ENCODE data around the gene BCORL1. TPM values are rescaled to one million over a fixed set of nuclear protein-coding genes. Genes with fewer than 3 reads are reported as not detected.

Gene BCORL1
- total and polyA plus RNA-seq, 2 donors (not counting 1 experiment from before 2014, with no cell fraction given) = 1.9 to 14.3 TPM

DNA sequence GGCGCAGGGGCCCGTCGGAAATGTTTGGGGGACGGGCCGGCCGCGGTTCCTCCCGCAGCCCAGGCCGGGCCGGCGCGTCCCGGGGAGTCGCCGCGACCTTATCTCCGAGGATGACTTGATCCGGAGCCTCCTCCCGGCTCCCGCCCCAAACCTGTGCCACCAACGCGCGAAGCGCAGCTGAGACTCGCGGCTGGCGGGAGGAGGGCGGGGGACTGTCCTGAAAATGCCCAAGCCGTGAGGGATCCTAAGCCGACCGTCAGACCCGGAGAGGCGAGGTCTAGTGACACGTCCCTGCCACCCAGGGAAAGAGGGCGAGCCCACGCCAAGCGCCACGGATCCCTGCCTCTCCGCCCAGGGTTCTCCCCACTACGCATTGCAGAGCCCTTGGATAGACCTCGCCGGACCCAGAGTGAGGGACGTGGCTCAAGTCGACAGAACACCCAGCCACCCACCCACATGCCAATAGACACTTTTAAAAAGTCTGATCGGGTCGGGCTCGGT, 49.6 kb upstream of the BCORL1 start:
- Mint-ChIP-seq H3K4me1 (peaks cover 8% of the 10 kb centered on the region), H3K4me3 (peak overlapping the region; percentile 73), H3K27ac (no peak overlapping the region), H3K27me3 (no peaks in the 10 kb centered on the region), H3K9me3 (ENCODE audit: insufficient read depth) (no peaks in the 10 kb centered on the region)
- Histone ChIP-seq H4K20me1 (ENCODE audit: control insufficient read depth, insufficient read depth, low read length, poor library complexity, severe bottlenecking) (no peaks in the 10 kb centered on the region), H3K27ac (ENCODE audit: low read length in 2 of 2) (no peak overlapping the region), H3K79me2 (ENCODE audit: control insufficient read depth, insufficient read depth, low read length) (no peaks in the 10 kb centered on the region), H3K36me3 (replicated peaks in 1 of 2; ENCODE audit: control extremely low read depth in 1 of 2, control insufficient read depth in 1 of 2, extremely low read depth in 1 of 2, insufficient read depth in 2 of 2, low read length in 1 of 2) (peaks cover 0 to 2% of the 10 kb centered on the region in 2 experiments), H3K27me3 (replicated peaks in 1 of 4; ENCODE audit: control extremely low read depth in 1 of 4, control insufficient read depth in 3 of 4, insufficient read depth in 4 of 4, low read length in 3 of 4) (no peaks in the 10 kb centered on the region), H3K9ac (ENCODE audit: low read length) (peak overlapping the region; percentile 37), H3K4me2 (replicated peaks; ENCODE audit: low read depth, low read length, poor library complexity, severe bottlenecking) (peak overlapping the region; percentile 79), H2AFZ (ENCODE audit: insufficient read depth, low read depth, low read length, poor library complexity, severe bottlenecking) (peak overlapping the region; percentile 54), H3K9me3 (ENCODE audit: control extremely low read depth in 1 of 3, control insufficient read depth in 2 of 3, insufficient read depth in 1 of 3, low read length in 2 of 3) (no peaks in the 10 kb centered on the region), H3K4me3 (ENCODE audit: control extremely low read depth in 1 of 5, extremely low read depth in 1 of 5, insufficient read depth in 1 of 5, low read depth in 2 of 5, low read length in 4 of 5) (peak overlapping the region in 4 of 5 experiments; percentile 24 to 51 (median 41)), H3K4me1 (ENCODE audit: control insufficient read depth in 2 of 2, insufficient read depth in 2 of 2, low read length in 2 of 2) (peaks cover 0 to 5% of the 10 kb centered on the region in 2 donors)
- WGBS (ENCODE audit: insufficient coverage) = 2% methylated on average over 34 of the region's 47 CpGs
- DNase-seq (no peak), ATAC-seq (ENCODE audit: low read depth) (no peak)
- POLR2A ChIA-PET = no interaction called here
- intact Hi-C loops (cut with micrococcal nuclease) = loop anchor here (1.0 kb wide), 1 partner anchor 24 kb away; no protein-coding TSS in a partner anchor
- CTCF ChIA-PET = no interaction called here
- TF ChIP-seq CTCF (IDR thresholded peaks at IDR 0.05) (no peak), EZH2 (IDR thresholded peaks at IDR 0.05; ENCODE audit: borderline replicate concordance, insufficient read depth, low read depth, low read length, poor library complexity, severe bottlenecking) (no peak)

DNA sequence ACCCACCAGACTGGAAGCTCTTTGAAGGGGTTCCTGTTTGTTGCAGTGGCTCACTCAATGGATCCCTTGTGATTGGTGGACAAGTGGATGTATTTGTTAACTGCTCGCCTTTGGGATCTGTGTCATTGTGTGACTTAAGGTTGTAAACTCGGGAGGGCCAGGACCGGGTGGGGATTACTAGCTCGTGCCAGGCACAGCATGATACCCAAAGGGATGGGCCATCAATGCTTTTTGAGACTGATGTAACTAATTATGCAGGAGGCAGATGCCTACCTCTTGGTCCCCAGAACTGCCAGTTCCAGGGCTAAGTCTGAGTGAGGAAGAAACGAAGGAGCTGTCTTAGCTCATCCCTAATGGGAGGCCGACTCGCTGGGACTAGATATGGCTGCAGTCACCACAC, 48.7 kb upstream of the BCORL1 start:
- POLR2A ChIA-PET = no interaction called here

More for the DNA sequence above, 48.7 kb upstream of the BCORL1 start:
- H3K27ac ChIP-seq (ENCODE audit: low read length in 2 of 2) = no peak overlapping the region
- H3K4me3 Mint-ChIP-seq = peak overlapping the region; percentile 79
- H4K20me1 ChIP-seq (ENCODE audit: control insufficient read depth, insufficient read depth, low read length, poor library complexity, severe bottlenecking) = no peaks in the 10 kb centered on the region
- no peak overlapping the region for H3K4me2 ChIP-seq (replicated peaks; ENCODE audit: low read depth, low read length, poor library complexity, severe bottlenecking)
- no peak overlapping the region for H2AFZ ChIP-seq (ENCODE audit: insufficient read depth, low read depth, low read length, poor library complexity, severe bottlenecking)
- no peaks in the 10 kb centered on the region for H3K9me3 Mint-ChIP-seq (ENCODE audit: insufficient read depth)
- no peak for TF ChIP-seq EZH2 (IDR thresholded peaks at IDR 0.05; ENCODE audit: borderline replicate concordance, insufficient read depth, low read depth, low read length, poor library complexity, severe bottlenecking)
- TF ChIP-seq CTCF (IDR thresholded peaks at IDR 0.05) = no peak
- H3K4me3 ChIP-seq (ENCODE audit: control extremely low read depth in 1 of 5, extremely low read depth in 1 of 5, insufficient read depth in 1 of 5, low read depth in 2 of 5, low read length in 4 of 5) = no peak overlapping the region
- H3K27ac Mint-ChIP-seq = peak overlapping the region; percentile 53
- 84% methylated on average over 6 of the region's 7 CpGs for WGBS (ENCODE audit: insufficient coverage)
- no peaks in the 10 kb centered on the region for H3K27me3 Mint-ChIP-seq
- no peaks in the 10 kb centered on the region for H3K9me3 ChIP-seq (ENCODE audit: control extremely low read depth in 1 of 3, control insufficient read depth in 2 of 3, insufficient read depth in 1 of 3, low read length in 2 of 3)
- H3K36me3 ChIP-seq (replicated peaks in 1 of 2; ENCODE audit: control extremely low read depth in 1 of 2, control insufficient read depth in 1 of 2, extremely low read depth in 1 of 2, insufficient read depth in 2 of 2, low read length in 1 of 2) = peaks cover 0 to 2% of the 10 kb centered on the region in 2 experiments
- intact Hi-C loops (cut with micrococcal nuclease) = no loop called here
- peaks cover 0 to 5% of the 10 kb centered on the region in 2 donors for H3K4me1 ChIP-seq (ENCODE audit: control insufficient read depth in 2 of 2, insufficient read depth in 2 of 2, low read length in 2 of 2)
- no peaks in the 10 kb centered on the region for H3K79me2 ChIP-seq (ENCODE audit: control insufficient read depth, insufficient read depth, low read length)
- DNase-seq (no peak), ATAC-seq (ENCODE audit: low read depth) (no peak)
- H3K27me3 ChIP-seq (replicated peaks in 1 of 4; ENCODE audit: control extremely low read depth in 1 of 4, control insufficient read depth in 3 of 4, insufficient read depth in 4 of 4, low read length in 3 of 4) = no peaks in the 10 kb centered on the region
- no peak overlapping the region for H3K9ac ChIP-seq (ENCODE audit: low read length)
- CTCF ChIA-PET = interaction anchor here (0.9 to 1.3 kb wide), 2 partner anchors 94 to 95 kb away, joined by 3 read pairs; no protein-coding TSS in a partner anchor
- peaks cover 8% of the 10 kb centered on the region for H3K4me1 Mint-ChIP-seq

Measured in B cell (primary cell).